Skeletal muscle satellite cell (primary cell): ENCODE data around the gene CNTNAP1.
A peak's percentile ranks its signal among the peaks of the same experiment; 100 is the strongest.
"Not testable (repeated sequence)": the region's sequence is repeated elsewhere in the genome, so short reads cannot be mapped to it uniquely, and the experiment has no call there.

ENCODE experiments used
- H3K27me3 ChIP-seq: 2 replicates; pipeline ENCODE4 v1.7.0; 2013; ENCODE audit warnings: low read length; ENCODE audit not compliant: control insufficient read depth, insufficient read depth
- H3K36me3 ChIP-seq: 2 replicates; pipeline ENCODE4 v1.7.0; 2013; ENCODE audit warnings: mild to moderate bottlenecking, control low read depth, low read length; ENCODE audit not compliant: insufficient read depth
- H3K4me1 ChIP-seq: 2 replicates; pipeline ENCODE4 v1.7.0; 2013; ENCODE audit warnings: low read length; ENCODE audit not compliant: control insufficient read depth, insufficient read depth
- H3K4me2 ChIP-seq: 2 replicates; pipeline ENCODE4 v1.7.0; 2013; ENCODE audit warnings: mild to moderate bottlenecking, low read length
- H3K4me3 ChIP-seq: 2 replicates; pipeline ENCODE4 v1.7.0; 2013; ENCODE audit warnings: low read length
- H3K9ac ChIP-seq: 2 replicates; pipeline ENCODE4 v1.7.0; 2013; ENCODE audit warnings: mild to moderate bottlenecking, low read depth, low read length, moderate library complexity
- H3K9me3 ChIP-seq: replicated peaks from 2 replicates; pipeline ENCODE4 v1.7.0; 2013; ENCODE audit warnings: mild to moderate bottlenecking, control low read depth, low read length

CNTNAP1 gene

GRCh38 chr17:42659079-42659931 lies 23.0 kb upstream of the CNTNAP1 start, which contains the start of gene TUBG2:
TSS of gene TUBG2 (plus strand) at chr17:42659284. CDS start at chr17:42659504, 220 bp downstream.
- peaks cover 19% of the 10 kb centered on the region for H3K4me1 ChIP-seq
- peak within 1 kb of the TSS; percentile 97 for H3K4me2 ChIP-seq
- peaks cover 17% of the 10 kb centered on the region for H3K36me3 ChIP-seq
- peak within 1 kb of the TSS; percentile 84 for H3K9ac ChIP-seq
- H3K9me3 ChIP-seq, result no peaks in the 10 kb centered on the region
- no peaks in the 10 kb centered on the region for H3K27me3 ChIP-seq
- H3K4me3 ChIP-seq, result peak within 1 kb of the TSS; percentile 81

GRCh38 chr17:42659932-42660274 lies 22.4 kb upstream of the CNTNAP1 start:
- H3K9ac ChIP-seq, result peak overlapping the region; percentile 84
- H3K9me3 ChIP-seq, H3K27me3 ChIP-seq: not testable (repeated sequence)
- H3K4me2 ChIP-seq, result peak overlapping the region; percentile 97
- H3K4me1 ChIP-seq, result peaks cover 19% of the 10 kb centered on the region
- H3K4me3 ChIP-seq, result peak overlapping the region; percentile 81
- H3K36me3 ChIP-seq, result peaks cover 20% of the 10 kb centered on the region

- Histone ChIP-seq H3K9me3 (no peaks in the 10 kb centered on the region), H3K36me3 (peaks cover 27% of the 10 kb centered on the region), H3K4me1 (peaks cover 19% of the 10 kb centered on the region), H3K4me2 (peak overlapping the region; percentile 77), H3K4me3 (peak overlapping the region; percentile 60), H3K27me3 (no peaks in the 10 kb centered on the region), H3K9ac (peak overlapping the region; percentile 30)
Measured at GRCh38 chr17:42660692-42661345, 21.5 kb upstream of the CNTNAP1 start.

- H3K4me1 ChIP-seq, result peaks cover 36% of the 10 kb centered on the region
- no peaks in the 10 kb centered on the region for H3K27me3 ChIP-seq
- H3K4me2 ChIP-seq, result no peak overlapping the region
- no peak overlapping the region for H3K4me3 ChIP-seq
- peaks cover 52% of the 10 kb centered on the region for H3K36me3 ChIP-seq
- no peaks in the 10 kb centered on the region for H3K9me3 ChIP-seq
- H3K9ac ChIP-seq, result no peak overlapping the region
Measured at GRCh38 chr17:42665581-42666001, 16.7 kb upstream of the CNTNAP1 start.

- H3K4me2 ChIP-seq, H3K4me3 ChIP-seq, H3K9ac ChIP-seq, H3K9me3 ChIP-seq, H3K27me3 ChIP-seq: not testable (repeated sequence)
- Histone ChIP-seq H3K36me3 (peaks cover 56% of the 10 kb centered on the region), H3K4me1 (peaks cover 31% of the 10 kb centered on the region)
Measured at GRCh38 chr17:42666126-42666525, 16.2 kb upstream of the CNTNAP1 start.

- no peaks in the 10 kb centered on the region for H3K9me3 ChIP-seq
- peaks cover 27% of the 10 kb centered on the region for H3K4me1 ChIP-seq
- H3K4me3 ChIP-seq, result no peak overlapping the region
- no peak overlapping the region for H3K9ac ChIP-seq
- peaks cover 59% of the 10 kb centered on the region for H3K36me3 ChIP-seq
- no peaks in the 10 kb centered on the region for H3K27me3 ChIP-seq
- peak overlapping the region; percentile 38 for H3K4me2 ChIP-seq
Measured at GRCh38 chr17:42667088-42667951, 15.0 kb upstream of the CNTNAP1 start.

- Histone ChIP-seq H3K9ac (no peak overlapping the region), H3K4me2 (no peak overlapping the region), H3K27me3 (no peaks in the 10 kb centered on the region), H3K36me3 (peaks cover 59% of the 10 kb centered on the region), H3K9me3 (no peaks in the 10 kb centered on the region), H3K4me1 (peaks cover 40% of the 10 kb centered on the region), H3K4me3 (no peak overlapping the region)
Measured at GRCh38 chr17:42669705-42669976, 12.7 kb upstream of the CNTNAP1 start.

GRCh38 chr17:42669977-42670788 lies 12.1 kb upstream of the CNTNAP1 start:
- Histone ChIP-seq H3K9ac (no peak overlapping the region), H3K4me2 (no peak overlapping the region), H3K4me3 (no peak overlapping the region), H3K27me3 (no peaks in the 10 kb centered on the region), H3K9me3 (no peaks in the 10 kb centered on the region), H3K4me1 (peaks cover 44% of the 10 kb centered on the region), H3K36me3 (peaks cover 59% of the 10 kb centered on the region)

- no peak overlapping the region for H3K4me3 ChIP-seq
Measured at GRCh38 chr17:42670789-42671657, 11.3 kb upstream of the CNTNAP1 start.

GRCh38 chr17:42672038-42672437 lies 10.3 kb upstream of the CNTNAP1 start:
- Histone ChIP-seq H3K4me1 (peaks cover 42% of the 10 kb centered on the region), H3K4me3 (no peak overlapping the region), H3K9me3 (no peaks in the 10 kb centered on the region), H3K4me2 (no peak overlapping the region), H3K9ac (no peak overlapping the region), H3K27me3 (no peaks in the 10 kb centered on the region), H3K36me3 (peaks cover 43% of the 10 kb centered on the region)

More at GRCh38 chr17:42670789-42671657, 11.3 kb upstream of the CNTNAP1 start:
- peaks cover 45% of the 10 kb centered on the region for H3K4me1 ChIP-seq
- no peaks in the 10 kb centered on the region for H3K27me3 ChIP-seq
- H3K9me3 ChIP-seq, result no peaks in the 10 kb centered on the region
- H3K9ac ChIP-seq, result no peak overlapping the region
- H3K36me3 ChIP-seq, result peaks cover 51% of the 10 kb centered on the region
- no peak overlapping the region for H3K4me2 ChIP-seq
